Endothelial cell of umbilical vein (primary cell): ENCODE measurements around the gene RIGI. TPM values are rescaled to one million over a fixed set of nuclear protein-coding genes. Genes with fewer than 3 reads are reported as not detected.
A peak's percentile ranks its signal among the peaks of the same experiment; 100 is the strongest.

Experiments used
- BruUV-seq: library from RNA; stranded (reverse); fragments of 400-500 nt; replicated peaks from 2 replicates; lab custom pipeline; 2021; lab: Mats Ljungman, UMichigan
- CTCF ChIA-PET: fragments of 300-600, 350-600 bp; sonication (Branson Sonifier 250); formaldehyde crosslinking; loops from one replicate; lab custom pipeline; 2021; ENCODE audit warnings: antibody characterized with exemption, inconsistent platforms; lab: Charles Lee
- POLR2A ChIA-PET: fragments of 300-600, 350-600 bp; sonication (Branson Sonifier 250); formaldehyde crosslinking; loops from one replicate; lab custom pipeline; 2021; ENCODE audit warnings: antibody characterized with exemption, inconsistent platforms; lab: Charles Lee
- DNase-seq: peaks from one replicate; pipeline ENCODE4 v3.0.0-alpha.2; 2011; ENCODE audit warnings: low read depth, low spot score
- FAIRE-seq: peaks from 2 replicates; lab custom pipeline; 2011; peaks lifted over from hg19 to GRCh38; lab: Jason Lieb, UNC
- H2AFZ ChIP-seq: 2 replicates; pipeline ENCODE4 v1.6.0; 2012; ENCODE audit warnings: low read depth, low read length, control low read depth, inconsistent platforms
- H3K27ac ChIP-seq: 2 replicates; pipeline ENCODE4 v1.5.1; 2011; ENCODE audit warnings: low read depth, mild to moderate bottlenecking, control low read depth, low read length, moderate library complexity; ENCODE audit not compliant: insufficient read depth
- H3K27me3 ChIP-seq, 2 experiments: 2 replicates each; pipeline versions ENCODE4 v1.6.0 to v1.6.1; 2011; ENCODE audit warnings: low read length in 2 of 2, mixed read lengths in 1 of 2; ENCODE audit not compliant: control insufficient read depth in 2 of 2, insufficient read depth in 2 of 2
- H3K36me3 ChIP-seq, 2 experiments: 2 replicates in 1 of 2; 3 replicates in 1 of 2; pipeline ENCODE4 v1.5.1; 2011; ENCODE audit warnings: low read length in 2 of 2, mild to moderate bottlenecking in 1 of 2, moderate library complexity in 1 of 2; ENCODE audit not compliant: control insufficient read depth in 2 of 2, insufficient read depth in 2 of 2; ENCODE audit errors: extremely low read depth in 1 of 2
- H3K4me1 ChIP-seq: 3 replicates; pipeline ENCODE4 v1.5.1; 2011; ENCODE audit warnings: mild to moderate bottlenecking, low read length; ENCODE audit not compliant: control insufficient read depth, insufficient read depth; ENCODE audit errors: extremely low read depth
- H3K4me2 ChIP-seq: 2 replicates; pipeline ENCODE4 v1.6.1; 2011; ENCODE audit warnings: low read length, control low read depth, mixed read lengths; ENCODE audit not compliant: insufficient read depth
- H3K4me3 ChIP-seq, 3 experiments: fragments of 200-600 bp in 1 of 3; sonication (generic), shearing (Covaris generic) in 1 of 3; replicated peaks in 1 of 3; 2 replicates each; pipeline ENCODE4 v1.5.1; 2011 to 2016; ENCODE audit warnings: control low read depth in 3 of 3, low read length in 3 of 3, mild to moderate bottlenecking in 2 of 3, inconsistent platforms in 1 of 3, low read depth in 1 of 3, moderate library complexity in 1 of 3; ENCODE audit not compliant: insufficient read depth in 1 of 3
- H3K79me2 ChIP-seq: 2 replicates; pipeline ENCODE4 v1.6.0; 2012; ENCODE audit warnings: low read length, inconsistent platforms; ENCODE audit not compliant: control insufficient read depth, insufficient read depth
- H3K9ac ChIP-seq: replicated peaks from 2 replicates; pipeline ENCODE3; 2011; ENCODE audit warnings: low read length, control low read depth; ENCODE audit not compliant: insufficient read depth; ENCODE audit errors: extremely low read depth
- H3K9me1 ChIP-seq: replicated peaks from 3 replicates; pipeline ENCODE4 v1.6.0; 2011; ENCODE audit warnings: mild to moderate bottlenecking, low read length; ENCODE audit not compliant: control insufficient read depth, insufficient read depth; ENCODE audit errors: extremely low read depth
- H3K9me3 ChIP-seq: replicated peaks from 2 replicates; pipeline ENCODE4 v1.5.1; 2012; ENCODE audit warnings: low read length, inconsistent platforms; ENCODE audit not compliant: control insufficient read depth, insufficient read depth
- H4K20me1 ChIP-seq: replicated peaks from 2 replicates; pipeline ENCODE3; 2011; ENCODE audit warnings: mild to moderate bottlenecking, low read length; ENCODE audit not compliant: control insufficient read depth, insufficient read depth; ENCODE audit errors: extremely low read depth
- GATA2 ChIP-seq: IDR thresholded peaks from 2 replicates; pipeline ENCODE4 v1.7.0; 2011; ENCODE audit warnings: low read depth, mild to moderate bottlenecking, moderate library complexity, mixed read lengths, low read length; ENCODE audit not compliant: insufficient read length, insufficient read depth
- MYC ChIP-seq: IDR thresholded peaks from one replicate; pipeline ENCODE4 v1.6.1; 2011; ENCODE audit warnings: mild to moderate bottlenecking, low read depth, low read length
- POLR2A ChIP-seq: IDR thresholded peaks from 2 replicates; pipeline ENCODE4 v1.6.1; 2012; ENCODE audit warnings: low read depth, mild to moderate bottlenecking, control low read depth, low read length
- dilution Hi-C: fragments of 300-500 bp; cut with MboI; formaldehyde crosslinking; loops from one replicate; pipeline ENCODE4 v1.15.0; 2019; ENCODE audit warnings: low sequenced_read_pairs; ENCODE audit not compliant: extremely low pct_ligation_motif_present
- intact Hi-C: fragments of 100-400 bp; cut with micrococcal nuclease; formaldehyde crosslinking; loops from one replicate; pipeline ENCODE4 v1.10.0; 2022
- polyA plus RNA-seq, 4 experiments: library from polyadenylated mRNA; depleted of rRNA in 3 of 4; stranded (reverse) in 3 of 4; unstranded in 1 of 4; fragments of >200 nt; gene quantifications; 2 replicates each; pipeline versions ENCODE4 v1.2.1 to v1.2.3, GENCODE V29; 2011 to 2012; ENCODE audit warnings: missing spikeins in 1 of 4
- total RNA-seq: library from RNA; stranded (reverse); gene quantifications from 2 replicates; pipeline ENCODE4 v1.2.3, GENCODE V29; 2021
- TF ChIP-seq, protein P1 (sequence below), 2 donors: IDR thresholded peaks; 1 replicate in 1 of 2; 2 replicates in 1 of 2; pipeline ENCODE4 v1.5.1; 2011; ENCODE audit warnings: low read length in 2 of 2, mild to moderate bottlenecking in 2 of 2, moderate library complexity in 2 of 2, control low read depth in 1 of 2, inconsistent platforms in 1 of 2, low read depth in 1 of 2; ENCODE audit not compliant: insufficient read depth in 1 of 2; ENCODE audit errors: extremely low read depth in 1 of 2

Gene RIGI
- total and polyA plus RNA-seq, 2 donors (not counting 3 experiments of a cell fraction or from before 2014, with no cell fraction given), result 4.5 to 13.3 TPM

GRCh38 chr9:32558408-32558934 lies 32.5 kb upstream of the RIGI start:
- H3K9ac ChIP-seq, result no peak overlapping the region
- peaks cover 1% of the 10 kb centered on the region for H3K4me1 ChIP-seq
- peak; percentile 13 for DNase-seq
- intact Hi-C loops, result no loop called here
- no peaks in the 10 kb centered on the region for H3K27me3 ChIP-seq
- no peak overlapping the region for H2AFZ ChIP-seq
- no TSS peak for BruUV-seq
- no peak overlapping the region for H3K27ac ChIP-seq
- dilution Hi-C loops, result loop anchor here (25.0 kb wide), 1 partner anchor 171 kb away; the partner anchor contains the start of gene ACO1
- FAIRE-seq, result peak; percentile 37
- ChIA-PET CTCF (interaction anchor here (1.0 to 4.1 kb wide), 5 partner anchors 8 to 180 kb away, joined by 3 to 22 read pairs (median 4); no protein-coding TSS in a partner anchor), POLR2A (no interaction called here)
- H3K36me3 ChIP-seq, result no peaks in the 10 kb centered on the region
- TF ChIP-seq, protein P1, sequence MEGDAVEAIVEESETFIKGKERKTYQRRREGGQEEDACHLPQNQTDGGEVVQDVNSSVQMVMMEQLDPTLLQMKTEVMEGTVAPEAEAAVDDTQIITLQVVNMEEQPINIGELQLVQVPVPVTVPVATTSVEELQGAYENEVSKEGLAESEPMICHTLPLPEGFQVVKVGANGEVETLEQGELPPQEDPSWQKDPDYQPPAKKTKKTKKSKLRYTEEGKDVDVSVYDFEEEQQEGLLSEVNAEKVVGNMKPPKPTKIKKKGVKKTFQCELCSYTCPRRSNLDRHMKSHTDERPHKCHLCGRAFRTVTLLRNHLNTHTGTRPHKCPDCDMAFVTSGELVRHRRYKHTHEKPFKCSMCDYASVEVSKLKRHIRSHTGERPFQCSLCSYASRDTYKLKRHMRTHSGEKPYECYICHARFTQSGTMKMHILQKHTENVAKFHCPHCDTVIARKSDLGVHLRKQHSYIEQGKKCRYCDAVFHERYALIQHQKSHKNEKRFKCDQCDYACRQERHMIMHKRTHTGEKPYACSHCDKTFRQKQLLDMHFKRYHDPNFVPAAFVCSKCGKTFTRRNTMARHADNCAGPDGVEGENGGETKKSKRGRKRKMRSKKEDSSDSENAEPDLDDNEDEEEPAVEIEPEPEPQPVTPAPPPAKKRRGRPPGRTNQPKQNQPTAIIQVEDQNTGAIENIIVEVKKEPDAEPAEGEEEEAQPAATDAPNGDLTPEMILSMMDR (IDR thresholded peaks at IDR 0.05; ENCODE audit: extremely low read depth in 1 of 2, insufficient read depth in 1 of 2, low read depth in 1 of 2, low read length in 2 of 2), result no peak
- TF ChIP-seq MYC (no peak), GATA2 (no peak)
- no peaks in the 10 kb centered on the region for H3K9me1 ChIP-seq
- H4K20me1 ChIP-seq, result no peaks in the 10 kb centered on the region
- H3K4me2 ChIP-seq, result no peak overlapping the region
- H3K79me2 ChIP-seq, result peaks cover 4% of the 10 kb centered on the region
- no peaks in the 10 kb centered on the region for H3K9me3 ChIP-seq
- no peak overlapping the region for H3K4me3 ChIP-seq

DNA sequence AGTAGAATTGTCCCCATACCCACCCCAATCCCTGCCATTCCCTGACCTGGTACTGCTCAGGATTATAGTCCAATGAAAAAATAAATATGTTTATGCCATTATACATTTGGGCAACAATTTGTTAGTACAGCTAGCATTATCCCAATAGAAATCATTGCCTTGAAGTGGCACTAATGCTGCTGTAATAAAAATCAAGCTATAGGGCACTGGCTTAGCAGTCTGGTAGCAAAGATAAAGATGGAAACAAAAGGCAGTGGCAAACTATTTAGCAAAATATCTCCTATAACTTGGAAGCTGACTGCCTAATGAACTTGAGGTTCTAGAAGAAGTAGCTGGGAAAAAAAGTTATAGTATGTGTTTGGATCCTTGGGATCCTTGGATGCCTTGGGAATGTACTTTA lies 28.6 kb upstream of the RIGI start:
- H3K4me2 ChIP-seq, result no peak overlapping the region
- H3K27me3 ChIP-seq, result no peaks in the 10 kb centered on the region
- H3K79me2 ChIP-seq, result peaks cover 25% of the 10 kb centered on the region
- peaks cover 17% of the 10 kb centered on the region for H3K4me1 ChIP-seq
- intact Hi-C loops, result no loop called here
- CTCF ChIA-PET, result interaction anchor here (1.0 to 4.1 kb wide), 4 partner anchors 17 to 176 kb away, joined by 3 to 22 read pairs (median 4); partner anchors contain the start of gene RIGI
- H3K27ac ChIP-seq, result no peak overlapping the region
- TF ChIP-seq POLR2A, result no peak
- dilution Hi-C loops, result loop anchor here (25.0 kb wide), 1 partner anchor 167 kb away; the partner anchor contains the start of gene ACO1
- no peak overlapping the region for H3K4me3 ChIP-seq
- BruUV-seq, result no TSS peak
- DNase-seq, result no peak
- H4K20me1 ChIP-seq, result no peaks in the 10 kb centered on the region
- POLR2A ChIA-PET, result no interaction called here
- FAIRE-seq, result no peak
- H3K36me3 ChIP-seq, result no peaks in the 10 kb centered on the region
- no peak overlapping the region for H2AFZ ChIP-seq
- no peaks in the 10 kb centered on the region for H3K9me3 ChIP-seq
- H3K9me1 ChIP-seq, result no peaks in the 10 kb centered on the region
- H3K9ac ChIP-seq, result no peak overlapping the region
